GM21423 (cell line): Measurements from ENCODE around the gene MRTFB.
"Not testable (repeated sequence)": the region's sequence is repeated elsewhere in the genome, so short reads cannot be mapped to it uniquely, and the experiment has no call there.

Experiments
- ATAC-seq: cut with Tn5 transposase; IDR thresholded peaks from one replicate; pipeline ENCODE4 v1.9.1; 2021; ENCODE audit warnings: mild to moderate bottlenecking, moderate library complexity; ENCODE audit not compliant: unreplicated experiment

Gene MRTFB

GRCh38 chr16:14181371-14182050 lies 110.4 kb downstream of the MRTFB start:
- no peak for ATAC-seq

- no peak for ATAC-seq
Measured at GRCh38 chr16:14182999-14183398, 111.9 kb downstream of the MRTFB start.

GRCh38 chr16:14183962-14184361 lies 112.8 kb downstream of the MRTFB start:
- ATAC-seq, result not testable (repeated sequence)

- no peak for ATAC-seq
Measured at GRCh38 chr16:14186007-14186794, 115.1 kb downstream of the MRTFB start.

GRCh38 chr16:14186795-14187221 lies 115.7 kb downstream of the MRTFB start:
- no peak for ATAC-seq

- no peak for ATAC-seq
Measured at GRCh38 chr16:14187517-14188338, 116.6 kb downstream of the MRTFB start.

- peak; percentile 94 for ATAC-seq
Measured at GRCh38 chr16:14193316-14193871, 122.3 kb downstream of the MRTFB start.

- no peak for ATAC-seq
Measured at GRCh38 chr16:14194721-14195120, 123.6 kb downstream of the MRTFB start.

GRCh38 chr16:14196011-14196410 lies 124.9 kb downstream of the MRTFB start:
- ATAC-seq, result no peak

GRCh38 chr16:14196539-14196938 lies 125.4 kb downstream of the MRTFB start:
- no peak for ATAC-seq

GRCh38 chr16:14198012-14198411 lies 126.9 kb downstream of the MRTFB start:
- no peak for ATAC-seq

GRCh38 chr16:14198572-14198971 lies 127.5 kb downstream of the MRTFB start:
- no peak for ATAC-seq

GRCh38 chr16:14199199-14199598 lies 128.1 kb downstream of the MRTFB start:
- ATAC-seq, result no peak

GRCh38 chr16:14199624-14200023 lies 128.5 kb downstream of the MRTFB start:
- no peak for ATAC-seq

GRCh38 chr16:14202095-14202494 lies 131.0 kb downstream of the MRTFB start:
- ATAC-seq, result no peak

- no peak for ATAC-seq
Measured at GRCh38 chr16:14202697-14203096, 131.6 kb downstream of the MRTFB start.

GRCh38 chr16:14203166-14203565 lies 132.0 kb downstream of the MRTFB start:
- ATAC-seq, result no peak

GRCh38 chr16:14205666-14206065 lies 134.5 kb downstream of the MRTFB start:
- ATAC-seq, result no peak

- no peak for ATAC-seq
Measured at GRCh38 chr16:14211856-14212543, 140.9 kb downstream of the MRTFB start.

- no peak for ATAC-seq
Measured at GRCh38 chr16:14215941-14216340, 144.8 kb downstream of the MRTFB start.

- no peak for ATAC-seq
Measured at GRCh38 chr16:14219983-14220382, 148.9 kb downstream of the MRTFB start.
